GM19452 (cell line): Measurements from ENCODE around the gene TLR5.

Experiments
- ATAC-seq: cut with Tn5 transposase; IDR thresholded peaks from one replicate; pipeline ENCODE4 v1.9.1; 2021; ENCODE audit not compliant: unreplicated experiment

TLR5 gene

GRCh38 chr1:223074445-223075300 is 68.4 kb downstream of the TLR5 start:
- ATAC-seq, result no peak

- ATAC-seq, result no peak
These were observed 74.0 kb downstream of the TLR5 start for GRCh38 chr1:223068900-223069665.

- no peak for ATAC-seq
These were observed 75.1 kb downstream of the TLR5 start for GRCh38 chr1:223067914-223068313.

DNA sequence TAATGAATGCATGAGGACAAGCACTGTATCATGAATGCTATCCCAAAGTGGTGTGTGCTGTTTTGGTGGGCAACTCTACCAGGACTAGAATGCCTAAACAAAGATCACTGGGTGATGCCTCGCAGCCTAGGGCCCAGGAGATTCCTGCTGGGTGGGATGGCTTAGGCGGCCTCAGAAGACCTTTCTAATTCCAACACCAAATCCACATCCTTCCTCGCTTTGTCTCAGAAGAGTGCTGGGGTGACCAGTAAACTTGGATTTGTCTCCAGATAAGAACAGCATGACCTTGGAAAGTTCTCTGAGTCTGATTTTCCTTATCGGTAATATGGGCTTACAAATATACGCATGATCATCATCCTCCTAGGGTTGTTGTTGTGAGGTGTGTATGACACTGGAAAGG is 76.6 kb downstream of the TLR5 start:
- no peak for ATAC-seq

GRCh38 chr1:223062177-223062576 is 80.9 kb downstream of the TLR5 start:
- ATAC-seq, result no peak

DNA sequence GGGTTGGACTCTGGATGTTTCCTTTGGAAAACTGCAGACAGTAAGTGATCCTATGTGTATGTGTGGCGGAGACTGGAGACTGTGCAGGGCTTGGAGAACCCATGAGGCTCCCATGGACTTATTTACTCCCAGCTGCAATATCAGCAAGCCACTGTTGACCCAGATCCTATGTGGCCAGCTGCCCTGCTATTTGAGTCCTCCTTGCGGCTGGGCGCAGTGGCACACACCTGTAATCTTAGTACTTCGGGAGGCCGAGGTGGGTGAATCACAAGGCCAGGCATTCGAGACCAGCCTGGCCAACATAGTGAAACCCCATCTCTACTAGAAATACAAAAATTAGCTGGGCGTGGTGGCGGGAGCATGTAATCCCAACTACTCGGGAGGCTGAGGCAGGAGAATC is 83.5 kb downstream of the TLR5 start:
- no peak for ATAC-seq
